Measurements from ENCODE around the gene DGKI.

DNA sequence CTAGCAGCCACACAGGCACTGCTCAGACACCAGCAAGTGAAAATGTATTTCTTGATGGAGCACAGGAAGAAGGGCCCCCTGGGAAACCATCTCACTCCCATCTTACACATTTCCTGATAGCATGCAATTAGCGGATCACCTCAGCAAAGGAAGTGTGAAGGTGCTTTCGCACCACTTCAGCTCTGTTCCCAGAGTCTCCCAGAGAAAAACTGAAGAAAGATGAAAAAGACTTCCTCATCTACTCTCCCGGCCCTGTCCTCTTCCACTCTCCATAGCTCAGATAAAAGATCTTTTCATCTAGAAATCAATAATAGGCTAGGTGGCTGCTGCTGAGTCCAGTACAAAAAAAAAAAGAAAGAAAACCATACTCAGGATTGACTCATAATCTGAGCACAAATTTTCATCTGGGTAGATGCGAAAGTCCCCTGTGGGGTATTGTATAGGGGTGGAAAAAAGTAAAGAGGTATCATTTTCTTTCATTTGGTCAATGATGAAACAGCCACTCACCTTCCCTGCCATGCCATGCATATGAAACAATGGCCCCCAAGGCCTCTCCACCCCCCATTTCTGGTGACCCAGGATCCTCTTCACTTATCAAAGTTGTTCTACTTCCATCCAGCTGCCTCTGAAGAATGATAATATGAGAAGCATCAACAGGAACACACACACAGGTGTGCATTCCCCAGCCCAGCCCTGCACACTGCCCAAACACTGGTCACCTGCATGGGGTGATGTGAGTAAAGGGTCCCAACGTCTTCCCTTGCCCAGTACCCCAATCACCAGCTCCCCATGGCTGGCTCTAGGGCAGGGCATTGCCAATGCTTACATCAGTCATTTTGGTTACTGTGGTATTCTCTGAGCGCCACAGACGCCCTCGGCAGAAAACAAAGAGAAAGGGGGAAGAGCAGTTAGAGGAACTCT lies 48.8 kb upstream of the DGKI start:
- TF ChIP-seq CTCF (conservative IDR thresholded peaks at IDR 0.05; ENCODE audit: low read depth, low read length) (no peak), MAZ (IDR thresholded peaks at IDR 0.05; ENCODE audit: borderline replicate concordance, low read depth, low read length) (no peak)
